ENCODE results near the gene ANGEL2. TPM values are rescaled to one million over a fixed set of nuclear protein-coding genes. Genes with fewer than 3 reads are reported as not detected.

ANGEL2 gene
- total RNA-seq, 1 experiment from 2014 or later: 34.8 TPM

- ChIA-PET POLR2A (no interaction called here), CTCF (no interaction called here)
- Histone ChIP-seq H3K27me3 (ENCODE audit: control insufficient read depth, insufficient read depth, low read length) (no peaks in the 10 kb centered on the region; the same call in 1 of the 2 replicates), H3K4me3 (ENCODE audit: low read depth in 2 of 2, low read length in 2 of 2) (no peak overlapping the region), H3K36me3 (ENCODE audit: control insufficient read depth, insufficient read depth, low read length) (no peaks in the 10 kb centered on the region), H3K27ac (ENCODE audit: low read length) (no peak overlapping the region), H3K4me1 (ENCODE audit: control insufficient read depth, insufficient read depth, low read length) (no peaks in the 10 kb centered on the region), H3K9me3 (ENCODE audit: control insufficient read depth, insufficient read depth, low read depth, low read length) (no peaks in the 10 kb centered on the region)
- no peak for DNase-seq (ENCODE audit: low read depth, low spot score)
- no TSS peak for BruUV-seq (replicated peaks)
- intact Hi-C loops (cut with micrococcal nuclease; ENCODE audit: unreplicated experiment) (no loop called here), in situ Hi-C loops (cut with HindIII; ENCODE audit: low pct_unique_long_range_greater_than_20kb, low sequenced_read_pairs) (no loop called here)
- TF ChIP-seq, protein P1, sequence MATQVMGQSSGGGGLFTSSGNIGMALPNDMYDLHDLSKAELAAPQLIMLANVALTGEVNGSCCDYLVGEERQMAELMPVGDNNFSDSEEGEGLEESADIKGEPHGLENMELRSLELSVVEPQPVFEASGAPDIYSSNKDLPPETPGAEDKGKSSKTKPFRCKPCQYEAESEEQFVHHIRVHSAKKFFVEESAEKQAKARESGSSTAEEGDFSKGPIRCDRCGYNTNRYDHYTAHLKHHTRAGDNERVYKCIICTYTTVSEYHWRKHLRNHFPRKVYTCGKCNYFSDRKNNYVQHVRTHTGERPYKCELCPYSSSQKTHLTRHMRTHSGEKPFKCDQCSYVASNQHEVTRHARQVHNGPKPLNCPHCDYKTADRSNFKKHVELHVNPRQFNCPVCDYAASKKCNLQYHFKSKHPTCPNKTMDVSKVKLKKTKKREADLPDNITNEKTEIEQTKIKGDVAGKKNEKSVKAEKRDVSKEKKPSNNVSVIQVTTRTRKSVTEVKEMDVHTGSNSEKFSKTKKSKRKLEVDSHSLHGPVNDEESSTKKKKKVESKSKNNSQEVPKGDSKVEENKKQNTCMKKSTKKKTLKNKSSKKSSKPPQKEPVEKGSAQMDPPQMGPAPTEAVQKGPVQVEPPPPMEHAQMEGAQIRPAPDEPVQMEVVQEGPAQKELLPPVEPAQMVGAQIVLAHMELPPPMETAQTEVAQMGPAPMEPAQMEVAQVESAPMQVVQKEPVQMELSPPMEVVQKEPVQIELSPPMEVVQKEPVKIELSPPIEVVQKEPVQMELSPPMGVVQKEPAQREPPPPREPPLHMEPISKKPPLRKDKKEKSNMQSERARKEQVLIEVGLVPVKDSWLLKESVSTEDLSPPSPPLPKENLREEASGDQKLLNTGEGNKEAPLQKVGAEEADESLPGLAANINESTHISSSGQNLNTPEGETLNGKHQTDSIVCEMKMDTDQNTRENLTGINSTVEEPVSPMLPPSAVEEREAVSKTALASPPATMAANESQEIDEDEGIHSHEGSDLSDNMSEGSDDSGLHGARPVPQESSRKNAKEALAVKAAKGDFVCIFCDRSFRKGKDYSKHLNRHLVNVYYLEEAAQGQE (IDR thresholded peaks at IDR 0.05; ENCODE audit: insufficient read depth in 1 of 2, low read depth in 2 of 2, low read length in 1 of 2): no peak
- TF ChIP-seq, protein P2, sequence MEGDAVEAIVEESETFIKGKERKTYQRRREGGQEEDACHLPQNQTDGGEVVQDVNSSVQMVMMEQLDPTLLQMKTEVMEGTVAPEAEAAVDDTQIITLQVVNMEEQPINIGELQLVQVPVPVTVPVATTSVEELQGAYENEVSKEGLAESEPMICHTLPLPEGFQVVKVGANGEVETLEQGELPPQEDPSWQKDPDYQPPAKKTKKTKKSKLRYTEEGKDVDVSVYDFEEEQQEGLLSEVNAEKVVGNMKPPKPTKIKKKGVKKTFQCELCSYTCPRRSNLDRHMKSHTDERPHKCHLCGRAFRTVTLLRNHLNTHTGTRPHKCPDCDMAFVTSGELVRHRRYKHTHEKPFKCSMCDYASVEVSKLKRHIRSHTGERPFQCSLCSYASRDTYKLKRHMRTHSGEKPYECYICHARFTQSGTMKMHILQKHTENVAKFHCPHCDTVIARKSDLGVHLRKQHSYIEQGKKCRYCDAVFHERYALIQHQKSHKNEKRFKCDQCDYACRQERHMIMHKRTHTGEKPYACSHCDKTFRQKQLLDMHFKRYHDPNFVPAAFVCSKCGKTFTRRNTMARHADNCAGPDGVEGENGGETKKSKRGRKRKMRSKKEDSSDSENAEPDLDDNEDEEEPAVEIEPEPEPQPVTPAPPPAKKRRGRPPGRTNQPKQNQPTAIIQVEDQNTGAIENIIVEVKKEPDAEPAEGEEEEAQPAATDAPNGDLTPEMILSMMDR (IDR thresholded peaks at IDR 0.05): no peak
- ATAC-seq: no peak
These were observed 33.1 kb downstream of the ANGEL2 start for GRCh38 chr1:212982430-212983152.

- DNase-seq (ENCODE audit: low read depth, low spot score) (no peak), ATAC-seq (no peak)
- Histone ChIP-seq H3K27ac (ENCODE audit: low read length) (no peak overlapping the region), H3K27me3 (ENCODE audit: control insufficient read depth, insufficient read depth, low read length) (no peaks in the 10 kb centered on the region; the same call in 1 of the 2 replicates), H3K9me3 (ENCODE audit: control insufficient read depth, insufficient read depth, low read depth, low read length) (no peaks in the 10 kb centered on the region), H3K4me3 (ENCODE audit: low read depth in 2 of 2, low read length in 2 of 2) (no peak overlapping the region), H3K36me3 (ENCODE audit: control insufficient read depth, insufficient read depth, low read length) (no peaks in the 10 kb centered on the region), H3K4me1 (ENCODE audit: control insufficient read depth, insufficient read depth, low read length) (no peaks in the 10 kb centered on the region)
- no TSS peak for BruUV-seq (replicated peaks)
- no peak for TF ChIP-seq SIN3A (IDR thresholded peaks at IDR 0.05; ENCODE audit: borderline replicate concordance, insufficient read depth, low read depth, low read length)
- TF ChIP-seq, protein P1 (IDR thresholded peaks at IDR 0.05; ENCODE audit: insufficient read depth in 1 of 2, low read depth in 2 of 2, low read length in 1 of 2): no peak
- TF ChIP-seq, protein P2 (IDR thresholded peaks at IDR 0.05): no peak
- no peak for TF ChIP-seq TCF7L2 (IDR thresholded peaks at IDR 0.05; ENCODE audit: low read depth, low read length)
- no peak for TF ChIP-seq POLR2AphosphoS5 (IDR thresholded peaks at IDR 0.05; ENCODE audit: low read depth, low read length)
- CTCF ChIA-PET: no interaction called here
- POLR2A ChIA-PET: no interaction called here
- intact Hi-C loops (cut with micrococcal nuclease; ENCODE audit: unreplicated experiment): no loop called here
- in situ Hi-C loops (cut with HindIII; ENCODE audit: low pct_unique_long_range_greater_than_20kb, low sequenced_read_pairs): no loop called here
These were observed 33.9 kb downstream of the ANGEL2 start for GRCh38 chr1:212981571-212982328.

Data from Panc1 (cell line).